Activated T-cell treated with anti-CD3 and anti-CD28 coated beads, Interleukin-2, amount 50 U/mL, for 1 hour (primary cell): ENCODE data around the gene ARVCF.

Source experiments
- DNase-seq: peaks from one replicate; pipeline ENCODE4 v3.0.0-alpha.2; 2020

ARVCF gene

DNA sequence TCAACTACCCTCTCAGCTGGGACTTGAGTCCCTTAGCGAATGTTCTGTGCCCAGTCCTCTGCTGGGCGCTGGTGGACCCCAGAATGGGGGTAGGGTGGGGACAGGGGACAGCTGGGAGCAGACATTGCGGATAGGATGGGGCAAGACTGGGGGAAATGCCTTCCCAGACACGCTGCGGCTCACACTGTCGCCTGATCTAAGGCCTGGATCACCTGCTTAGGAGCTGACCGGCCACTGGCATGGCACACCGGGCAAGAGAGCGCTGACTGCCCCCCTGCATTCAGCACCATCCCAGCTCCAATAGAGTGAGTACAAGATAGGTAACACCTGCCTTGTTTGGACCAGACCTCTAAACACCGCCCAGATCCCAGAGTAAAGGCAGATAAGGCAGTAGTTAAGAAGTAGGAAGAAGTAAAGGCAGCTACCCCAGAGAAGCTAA lies 1.4 kb downstream of the ARVCF start:
- DNase-seq = no peak

DNA sequence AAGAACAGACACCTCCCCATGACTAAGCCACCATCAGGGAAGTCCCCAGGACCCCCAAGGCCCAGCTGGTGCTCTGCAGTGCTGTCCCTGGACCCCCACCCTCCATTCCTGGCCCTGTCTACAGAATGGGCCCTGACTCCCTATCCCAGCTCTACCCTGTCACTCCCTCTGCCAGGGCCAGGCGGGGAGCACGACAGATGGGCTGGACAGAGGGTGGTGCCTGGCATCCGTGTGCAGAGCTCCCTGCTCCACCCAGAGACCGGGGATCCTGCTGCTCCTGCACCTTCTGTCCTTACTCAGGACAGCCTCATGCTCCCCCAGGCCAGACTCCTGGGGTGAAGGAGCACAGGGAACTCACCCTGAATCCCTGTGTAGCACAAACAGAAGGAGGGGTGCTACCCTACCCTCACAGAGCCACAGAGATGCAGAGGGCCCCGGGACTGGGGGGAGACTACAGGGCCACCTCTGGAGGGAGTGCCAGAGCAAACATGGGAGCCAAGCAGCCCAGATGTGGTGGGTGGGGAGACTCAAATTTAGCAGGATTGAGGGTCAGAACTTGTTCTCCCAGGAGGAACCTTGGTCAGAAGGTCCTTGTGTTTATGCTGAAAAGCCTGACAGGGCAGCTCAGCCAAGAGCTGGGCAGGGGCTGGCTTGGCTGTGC lies 2.0 kb downstream of the ARVCF start:
- DNase-seq = no peak

DNA sequence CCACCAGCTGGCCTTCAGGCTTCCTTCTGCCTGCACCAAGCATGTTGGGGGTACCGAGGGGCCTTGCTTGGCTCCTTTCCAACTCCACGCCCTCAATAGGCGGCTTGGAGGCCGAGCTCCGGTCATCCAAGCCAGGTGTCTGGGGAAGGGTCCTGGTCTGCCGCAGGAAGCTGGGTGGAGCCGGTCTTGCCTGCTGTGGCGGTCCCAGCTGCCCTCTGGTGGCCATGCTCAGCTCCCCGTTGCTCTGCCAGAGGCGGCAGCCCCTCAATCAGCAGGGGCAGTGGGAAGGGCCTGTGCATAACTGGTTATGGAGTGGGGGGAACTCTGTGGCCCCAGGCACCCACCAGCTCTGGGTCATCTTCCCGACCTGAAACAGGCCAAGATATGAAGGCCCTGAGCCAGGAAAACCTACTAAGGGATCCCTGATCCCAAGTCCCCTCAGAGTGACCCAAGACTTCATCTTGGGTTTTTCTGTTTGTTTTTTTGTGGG lies 3.2 kb downstream of the ARVCF start:
- peak; percentile 47 for DNase-seq

DNA sequence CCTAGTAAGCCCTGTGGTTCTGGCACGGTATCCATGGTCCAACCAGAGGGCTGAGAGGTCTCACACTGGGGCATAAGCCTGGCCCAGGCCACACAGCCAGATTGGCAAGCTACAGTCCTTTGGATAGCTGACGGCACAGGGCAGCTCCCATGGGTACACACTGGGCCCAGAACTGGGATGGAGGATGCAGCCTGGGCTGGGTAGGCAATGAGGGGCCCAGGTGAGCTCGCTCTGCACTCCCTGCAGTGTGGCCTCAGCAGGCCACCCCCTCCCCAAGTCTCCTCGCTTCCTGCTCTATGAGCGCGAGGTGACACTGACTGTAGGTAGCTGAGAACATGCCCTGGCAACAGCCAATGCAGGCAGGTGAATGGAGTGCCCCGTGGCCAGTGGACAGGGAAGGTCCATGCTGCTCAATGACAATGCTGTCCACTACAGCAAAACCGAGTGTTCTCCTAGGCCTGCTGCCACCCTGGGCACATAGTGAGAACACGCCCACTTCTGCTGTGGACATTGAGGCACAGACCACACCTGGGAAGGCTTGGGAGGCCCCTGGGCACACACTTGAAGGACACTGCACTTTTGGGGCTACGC lies 3.8 kb downstream of the ARVCF start:
- no peak for DNase-seq

DNA sequence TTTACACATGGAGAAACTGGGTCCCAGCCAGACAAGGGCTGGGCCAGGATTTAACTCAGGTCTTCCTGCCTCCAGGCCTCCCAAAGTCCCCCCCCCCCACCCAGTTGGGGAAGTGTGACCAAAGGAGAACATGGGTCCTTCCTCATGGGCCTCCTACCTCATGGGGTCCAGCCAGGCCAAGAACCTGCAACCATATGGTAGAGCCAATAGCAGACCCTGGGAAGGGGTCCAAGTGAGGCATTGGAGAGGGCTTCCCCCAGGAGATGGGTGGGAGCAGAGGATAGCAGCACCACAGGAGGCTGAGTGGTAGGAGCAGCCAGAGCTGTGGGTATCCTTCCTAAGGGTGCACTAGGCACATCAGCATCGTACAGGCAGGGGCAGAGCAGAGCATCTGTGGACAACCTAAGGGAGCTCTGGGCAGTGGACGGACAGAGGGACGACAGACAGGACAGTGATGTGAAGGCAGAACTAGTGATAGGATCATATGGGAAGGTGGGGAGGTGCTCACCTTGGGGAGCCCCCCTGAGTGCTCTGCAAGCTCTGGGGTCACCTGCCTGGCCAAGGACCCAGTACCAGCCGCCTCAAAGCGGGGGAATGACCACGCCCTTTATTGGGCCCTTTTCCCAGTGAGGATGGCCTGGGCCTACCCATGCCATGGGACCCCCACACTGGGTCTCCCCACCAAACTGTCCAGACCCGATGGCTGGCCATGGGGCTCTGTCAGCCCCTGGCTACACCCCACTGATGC lies 4.5 kb downstream of the ARVCF start:
- DNase-seq = no peak

DNA sequence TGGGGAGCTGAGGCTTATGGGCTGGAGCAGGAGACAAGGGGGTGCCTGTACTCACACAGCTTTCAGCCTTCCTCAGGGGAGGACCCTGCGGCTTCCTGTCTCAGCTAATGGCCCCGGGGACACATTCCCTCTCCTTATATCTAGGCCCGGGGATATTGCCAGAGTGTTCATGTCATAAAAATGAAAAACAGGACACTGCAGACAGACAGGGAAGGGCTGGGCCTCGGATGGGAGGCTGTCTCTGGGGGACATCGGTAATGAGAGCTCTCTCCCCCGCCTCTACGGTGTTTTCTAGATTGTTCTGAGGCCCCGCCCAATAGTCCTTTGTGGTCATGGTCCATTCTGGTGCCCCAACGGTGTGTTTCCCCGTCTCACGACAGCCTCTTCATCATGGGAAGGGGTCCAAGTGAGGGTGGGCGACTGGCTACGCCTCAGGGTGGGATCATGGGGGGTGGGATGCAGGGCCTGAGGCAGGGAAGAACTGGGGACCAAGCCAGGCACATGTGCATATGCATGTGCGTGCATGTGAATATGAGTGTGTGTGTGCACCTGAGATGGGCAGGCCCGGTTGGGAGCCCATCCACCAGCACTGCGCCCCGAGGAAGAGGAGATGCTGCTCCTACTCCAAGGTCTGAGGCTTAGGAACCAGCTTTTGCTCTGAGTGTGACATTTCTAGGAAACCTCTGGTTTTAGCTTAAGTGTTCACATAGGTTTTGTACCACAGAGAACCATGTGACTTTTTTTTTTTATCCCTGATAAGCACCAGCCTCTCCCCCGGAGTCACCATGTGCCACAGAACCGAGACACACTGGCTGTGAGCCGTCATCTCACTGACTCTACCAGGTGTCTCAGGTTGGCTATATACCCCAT lies 5.3 kb downstream of the ARVCF start:
- DNase-seq = no peak

DNA sequence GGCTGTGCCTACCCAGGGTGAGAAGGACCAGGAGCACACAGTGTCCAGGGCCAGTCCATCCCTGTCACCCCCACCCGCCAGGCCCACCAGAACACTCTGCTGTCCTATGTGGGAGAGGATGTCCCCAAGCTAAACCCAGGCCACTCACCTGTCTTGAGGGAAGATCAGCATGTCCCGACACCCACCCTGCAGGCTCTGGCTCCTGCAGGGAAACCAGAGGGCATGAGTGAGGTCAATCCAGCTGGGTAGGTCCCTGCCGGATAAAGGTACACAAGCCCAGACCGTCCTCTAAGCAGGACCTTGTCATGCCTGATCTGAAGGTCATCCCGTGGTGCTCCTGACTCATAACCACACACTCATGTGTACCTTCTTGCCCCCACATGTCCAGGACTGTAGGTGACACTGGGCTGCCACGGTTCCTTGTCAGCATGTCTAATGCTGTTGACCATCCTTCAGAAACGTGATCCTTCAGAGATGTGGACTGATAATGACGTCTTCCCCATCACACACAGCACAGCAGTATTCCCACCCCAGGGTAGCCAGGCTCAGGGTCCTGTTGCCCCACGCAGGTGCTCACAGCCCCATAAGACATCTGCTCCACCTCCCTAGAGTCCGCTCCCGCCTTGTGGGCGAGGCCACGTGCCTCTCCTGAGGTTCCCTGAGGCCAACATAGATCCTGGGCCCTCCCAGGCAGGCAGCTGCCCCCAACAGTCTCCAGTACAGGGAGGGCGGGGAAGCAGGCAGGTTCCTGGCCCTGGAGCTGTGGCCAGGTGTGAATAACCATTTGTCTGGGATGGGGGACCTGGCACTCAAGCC lies 6.1 kb downstream of the ARVCF start:
- no peak for DNase-seq

DNA sequence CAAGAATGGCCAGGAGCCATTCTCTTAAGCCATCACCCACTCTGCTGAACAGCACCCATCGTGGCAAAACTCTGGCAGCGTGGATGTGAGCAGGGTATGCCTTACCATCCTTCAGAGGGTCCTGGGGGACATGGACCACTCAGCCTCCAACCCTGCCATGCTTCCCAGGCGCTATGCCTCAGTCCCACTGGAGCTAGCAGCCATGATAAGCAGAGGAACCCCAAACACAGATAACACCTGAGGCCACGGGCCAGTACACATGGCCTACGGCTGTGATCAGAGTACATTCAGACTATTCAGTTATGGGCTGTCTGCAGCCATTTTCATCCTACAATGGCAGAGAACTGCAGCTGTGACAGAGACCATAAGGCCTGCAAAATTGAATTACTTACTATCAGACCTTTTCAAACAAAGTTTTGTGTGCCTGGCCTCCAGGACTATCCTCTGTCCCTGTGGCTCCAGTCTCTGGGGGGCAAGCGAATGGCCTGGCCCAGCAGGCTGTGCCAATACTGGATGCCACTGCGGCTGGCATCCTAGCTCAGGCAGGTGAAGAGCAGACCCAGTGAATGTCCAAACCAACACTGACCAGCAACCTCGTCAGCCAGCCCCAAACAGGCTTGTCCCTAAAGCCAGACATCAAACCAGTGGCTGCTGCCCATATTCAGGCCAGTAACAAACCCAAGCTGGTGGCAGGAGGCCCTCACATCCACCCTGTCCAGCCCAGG lies 6.9 kb downstream of the ARVCF start:
- DNase-seq = no peak

DNA sequence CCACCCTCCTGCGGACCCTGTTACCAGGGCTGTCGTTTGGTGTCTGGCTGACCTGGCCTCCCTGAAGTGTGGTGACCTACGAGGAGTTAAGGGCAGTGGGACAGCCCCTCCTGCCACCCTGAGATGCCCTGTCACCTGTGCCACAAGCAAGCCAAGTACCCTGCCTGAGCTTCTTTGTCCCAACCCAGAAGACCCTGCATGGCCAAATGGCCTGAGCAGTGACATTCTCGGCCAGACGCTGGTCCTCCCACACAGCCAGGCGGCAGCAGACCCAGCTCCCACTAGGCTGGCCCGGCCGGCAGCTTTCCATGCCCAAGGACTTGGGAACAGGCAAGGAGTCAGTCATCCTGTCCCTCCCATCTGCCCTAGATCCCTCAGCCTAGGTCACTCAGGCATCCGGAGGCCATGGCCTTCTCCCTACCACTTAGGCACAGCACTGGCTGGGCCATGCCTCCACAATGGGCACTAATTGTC lies 7.6 kb downstream of the ARVCF start:
- DNase-seq = no peak

DNA sequence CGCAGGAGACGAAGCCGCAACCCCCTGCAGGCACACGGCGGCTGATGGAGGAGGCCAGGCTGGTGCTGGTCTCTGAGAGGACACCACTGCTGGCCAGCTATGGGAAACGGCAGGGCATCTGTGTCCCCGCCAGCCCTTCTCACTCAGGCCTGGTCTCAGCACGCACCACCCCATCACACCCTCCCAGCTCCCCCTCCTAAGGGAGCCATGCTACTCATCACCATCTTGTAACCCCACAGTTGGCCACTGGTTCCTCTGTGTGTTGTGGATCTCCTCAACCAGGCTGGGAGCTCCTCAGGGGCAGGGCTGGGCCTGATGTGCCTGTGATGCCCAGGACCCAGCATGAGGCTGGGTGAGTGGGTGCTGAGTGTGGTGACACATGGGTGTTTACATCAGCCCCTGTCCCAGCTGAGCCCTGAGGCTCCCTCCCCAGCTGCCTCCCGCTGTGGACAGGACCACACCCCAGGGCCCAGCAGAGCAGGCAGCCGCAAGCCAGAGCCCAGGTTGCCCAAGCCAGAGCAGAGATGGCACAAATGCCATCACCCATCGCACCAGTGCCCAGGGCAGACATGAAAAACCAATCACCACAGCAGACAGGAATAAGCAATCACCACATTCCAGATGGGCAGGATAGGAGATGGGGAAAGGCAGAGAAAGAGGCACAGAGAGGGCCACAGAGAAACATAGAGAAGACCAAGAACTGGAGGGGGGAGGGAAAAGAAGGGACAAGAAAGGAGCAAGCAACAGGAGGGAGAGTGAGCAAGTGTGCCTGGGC lies 8.2 kb downstream of the ARVCF start:
- DNase-seq = no peak

DNA sequence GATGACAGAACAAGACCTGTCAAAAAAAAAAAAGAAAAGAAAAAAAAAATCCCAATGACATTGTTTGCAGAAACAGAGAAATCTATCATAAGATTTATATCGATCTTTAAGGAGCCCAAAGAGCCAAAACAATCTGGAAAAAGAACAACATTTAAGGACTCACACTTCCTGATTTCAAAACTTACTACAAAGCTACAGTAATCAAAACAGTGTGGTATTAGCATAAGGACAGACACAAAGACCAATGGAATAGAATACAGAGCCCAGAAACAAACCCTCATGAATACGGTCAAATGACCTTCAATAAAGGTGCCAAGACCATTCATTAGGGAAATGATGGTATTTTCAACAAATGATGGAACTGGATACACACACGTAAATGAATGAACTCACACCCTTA lies 12.2 kb downstream of the ARVCF start:
- no peak for DNase-seq

DNA sequence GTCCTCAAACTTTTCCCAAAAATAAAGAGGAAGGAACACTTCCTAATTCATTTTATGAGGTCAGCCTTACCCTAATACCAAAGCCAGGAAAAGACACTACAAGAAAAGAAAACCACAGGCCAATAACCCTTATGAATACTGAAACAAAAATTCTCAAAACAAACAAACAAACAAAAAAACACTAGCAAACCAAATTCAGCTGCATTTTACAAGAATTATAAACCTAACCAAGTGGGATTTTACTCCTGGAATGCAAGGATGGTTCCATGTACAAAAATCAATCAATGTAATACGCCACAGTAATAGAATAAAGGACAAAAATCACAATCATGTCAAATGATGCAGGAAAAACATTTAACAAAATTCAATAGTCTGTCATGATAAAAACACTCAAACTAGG lies 13.3 kb downstream of the ARVCF start:
- DNase-seq = no peak

DNA sequence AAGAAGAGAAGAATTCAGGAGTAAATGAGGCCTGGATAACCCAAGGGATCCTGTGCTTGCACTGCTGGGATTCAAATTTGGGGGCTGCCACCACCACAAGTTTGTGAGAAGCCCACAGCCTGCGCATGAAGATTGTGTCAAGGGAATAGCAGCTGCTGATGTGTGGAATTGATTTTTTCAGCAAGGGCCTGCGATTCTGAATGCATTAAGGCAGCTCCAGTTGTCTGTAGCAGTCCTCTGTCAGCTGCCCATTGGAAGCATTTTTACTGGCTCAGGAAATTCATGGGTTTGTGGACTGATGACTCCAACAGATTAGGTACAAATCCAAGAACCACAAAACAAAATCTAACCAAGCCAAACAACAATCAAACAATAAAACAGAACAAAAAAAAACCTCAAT lies 14.0 kb downstream of the ARVCF start:
- no peak for DNase-seq

DNA sequence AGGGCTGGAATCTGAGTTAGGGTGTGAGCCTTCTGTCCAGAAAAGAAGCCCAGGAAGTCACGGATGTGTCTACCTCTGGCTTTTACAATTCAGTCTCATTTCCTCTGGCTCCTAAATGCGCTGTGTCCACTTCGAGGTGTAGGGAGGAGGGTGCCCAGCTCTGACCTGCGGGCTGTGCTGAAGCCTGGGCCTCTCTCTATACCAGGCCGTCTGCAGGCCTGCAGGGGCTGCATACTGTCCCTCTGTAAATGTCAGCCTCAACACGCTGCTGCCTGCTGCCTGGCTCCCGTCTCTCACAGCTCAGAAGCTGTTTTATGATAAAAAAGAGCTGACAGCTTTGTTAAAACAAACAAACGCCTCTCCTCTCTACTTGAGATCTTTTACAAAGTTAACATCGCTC lies 14.5 kb downstream of the ARVCF start:
- DNase-seq = no peak

DNA sequence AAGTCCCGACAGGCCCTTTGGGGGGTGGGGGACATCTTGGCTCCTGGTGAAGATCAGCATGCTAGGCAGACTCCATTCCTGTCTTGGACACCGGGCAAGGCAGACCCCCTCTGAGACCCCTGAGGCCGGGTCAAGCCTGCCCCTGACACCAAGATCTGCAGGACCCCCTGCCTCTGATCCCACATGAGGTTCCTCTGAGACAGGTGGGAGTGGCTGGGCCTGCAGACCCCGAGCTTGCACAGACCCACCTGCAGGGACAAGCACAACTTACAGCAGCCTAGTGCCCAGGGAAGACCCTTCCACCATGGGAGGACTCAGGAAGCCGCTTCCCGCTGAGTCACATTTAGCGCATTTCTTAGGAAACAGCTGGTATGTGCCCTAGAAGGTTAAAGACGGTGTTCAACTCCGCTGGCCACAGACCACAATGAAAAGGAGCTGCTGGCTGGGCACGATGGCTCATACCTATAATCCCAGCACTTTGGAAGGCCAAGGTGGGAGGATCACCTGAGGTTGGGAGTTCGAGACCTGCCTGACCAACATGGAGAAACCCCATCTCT lies 15.5 kb downstream of the ARVCF start:
- DNase-seq = no peak

DNA sequence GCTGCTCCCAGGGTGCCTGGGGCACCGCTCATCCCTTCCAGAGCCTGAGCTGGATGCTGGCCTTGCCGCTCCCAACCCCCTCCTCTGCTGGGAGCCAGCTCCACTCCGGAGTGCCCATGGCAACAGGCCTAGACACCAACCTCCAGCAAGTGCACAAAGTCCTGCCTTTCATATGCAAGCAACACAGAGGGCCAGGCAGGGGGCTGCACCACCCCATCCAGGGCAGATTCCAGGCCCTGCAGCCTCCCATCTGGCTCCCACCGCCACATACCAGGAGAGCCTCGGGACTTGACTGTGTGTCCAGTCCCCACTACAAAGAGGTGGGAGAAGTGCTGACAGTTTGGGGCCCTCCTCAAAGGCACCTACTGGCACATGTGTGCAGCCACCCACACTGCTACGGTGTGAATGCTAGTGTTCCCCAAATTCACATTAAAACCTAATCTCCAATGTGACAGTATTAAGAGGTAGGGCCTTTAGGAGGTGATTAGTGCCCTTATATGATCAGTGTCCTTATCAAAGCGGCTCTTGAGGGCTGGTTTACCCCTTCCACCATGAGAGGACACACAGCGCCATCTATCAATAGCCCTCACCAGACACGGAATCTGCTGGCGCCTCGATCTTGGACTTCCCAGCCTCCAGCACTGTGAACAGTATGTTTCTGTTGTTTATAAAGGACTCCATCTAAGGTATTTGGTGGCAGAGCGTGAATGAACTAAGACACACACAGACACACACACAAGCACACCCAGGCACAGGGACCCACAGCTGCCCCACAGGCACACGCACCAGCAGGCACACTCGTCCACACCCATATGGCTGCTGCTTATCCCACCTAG lies 16.2 kb downstream of the ARVCF start:
- no peak for DNase-seq

DNA sequence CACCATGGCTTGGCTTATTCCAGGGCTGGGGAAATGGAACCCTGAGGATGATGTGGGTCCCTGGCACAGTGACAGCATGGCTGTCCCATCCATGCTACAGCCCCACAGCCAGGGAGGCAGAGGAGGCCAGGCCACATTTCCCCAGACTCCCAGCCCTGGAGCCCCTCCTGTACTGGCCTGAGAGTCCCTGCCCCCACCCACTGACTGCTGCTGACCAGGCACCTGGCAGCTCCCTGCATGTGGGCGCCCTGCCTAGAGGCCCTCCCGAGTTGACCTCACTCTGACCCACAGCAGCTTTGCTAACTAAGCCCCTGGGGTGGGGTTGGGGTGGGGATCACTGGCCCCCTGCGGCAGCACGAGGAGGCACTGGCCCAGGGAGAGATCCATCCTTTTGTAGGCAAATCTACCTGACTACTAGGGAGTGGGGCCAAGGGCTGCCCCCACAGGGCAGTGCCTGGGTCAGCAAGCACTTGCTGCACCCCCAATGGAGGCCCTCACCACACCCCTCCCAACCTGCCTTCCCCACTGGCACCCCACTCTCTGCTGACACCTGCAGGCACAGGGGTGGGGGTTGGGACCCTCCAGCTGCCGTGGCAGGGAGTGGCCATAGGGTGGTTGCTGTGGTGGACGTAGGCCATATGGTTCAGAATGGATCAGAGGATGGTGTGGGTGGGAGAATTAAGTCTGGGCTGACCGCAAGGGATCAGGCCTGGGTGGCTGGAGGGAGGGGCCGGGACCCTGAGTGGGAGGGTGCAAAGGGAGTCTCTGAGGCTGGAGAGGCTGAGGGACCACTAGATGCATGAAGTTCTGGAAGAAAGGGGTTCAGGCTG lies 17.4 kb downstream of the ARVCF start:
- no peak for DNase-seq

DNA sequence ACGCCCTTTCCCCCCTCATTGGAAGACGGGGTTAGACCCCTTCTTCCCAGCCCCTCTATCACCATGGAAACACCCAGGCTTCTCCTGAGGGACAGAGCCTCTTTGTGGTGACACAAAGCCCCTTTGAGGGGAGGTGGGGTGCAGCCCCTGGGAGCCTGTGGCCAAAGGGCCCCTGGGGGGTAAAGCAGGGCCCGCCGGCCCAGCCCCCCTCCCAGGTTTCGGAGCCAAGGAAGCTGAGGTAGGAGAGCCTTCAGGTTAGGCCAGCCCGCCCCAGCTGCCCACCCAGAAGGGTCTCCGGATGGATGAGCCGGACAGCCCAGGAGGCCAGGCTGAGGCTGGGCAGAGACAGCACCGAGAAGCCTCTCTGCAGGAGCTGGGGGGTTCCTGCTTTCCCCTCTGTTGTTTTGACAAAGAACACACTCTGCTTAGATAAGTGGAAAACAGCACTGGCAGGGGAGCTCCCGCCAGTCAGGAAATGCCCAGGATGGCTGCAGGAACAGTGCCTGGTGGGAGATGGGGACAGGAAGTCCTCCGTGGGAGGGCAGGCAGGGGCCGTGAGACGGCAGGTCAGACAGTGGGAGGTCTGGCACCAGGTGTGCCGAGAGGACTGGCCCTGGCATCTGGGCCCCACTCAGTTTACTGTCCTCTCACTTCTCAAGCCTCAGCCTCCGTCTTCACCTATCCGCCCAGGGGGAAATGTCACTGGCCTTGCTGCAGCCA lies 18.2 kb downstream of the ARVCF start:
- no peak for DNase-seq
